Measurements from ENCODE around the gene KHDC1. TPM values are rescaled to one million over a fixed set of nuclear protein-coding genes. Genes with fewer than 3 reads are reported as not detected.
"Not testable (repeated sequence)": the region's sequence is repeated elsewhere in the genome, so short reads cannot be mapped to it uniquely, and the experiment has no call there.

The KHDC1 gene, protein sequence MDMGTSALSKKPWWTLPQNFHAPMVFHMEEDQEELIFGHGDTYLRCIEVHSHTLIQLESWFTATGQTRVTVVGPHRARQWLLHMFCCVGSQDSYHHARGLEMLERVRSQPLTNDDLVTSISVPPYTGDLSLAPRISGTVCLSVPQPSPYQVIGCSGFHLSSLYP
- total RNA-seq (2022), result 1.3 and 2.6 TPM in 2 replicates
- percentile 52 among the genes with signal in this experiment for Bru-seq, nascent RNA
- BruChase-seq, experiment 1, labeled RNA remaining after a 6-hour chase, result percentile 39 among the genes with signal in this experiment
- percentile 45 among the genes with signal in this experiment for BruChase-seq, experiment 2, labeled RNA remaining after a 2-hour chase
- long read RNA-seq, partial matches to known transcripts, result 0 of 3 reads
- long read RNA-seq, other reads (novel, unspliced or antisense), result 1 of 3 reads

GRCh38 chr6:73262671-73263569 is at the start of gene KHDC1:
Gene KHDC1, minus strand, starts transcription at chr6:73263196. Its CDS starts 20,679 bp downstream, at chr6:73242517.
- H3K9me3 Mint-ChIP-seq (ENCODE audit: unreplicated experiment), result no peaks in the 10 kb centered on the region
- peak within 1 kb of the TSS; percentile 74 for H3K4me3 Mint-ChIP-seq (ENCODE audit: unreplicated experiment)
- CTCF ChIA-PET, result interaction anchor here (0.7 to 1.5 kb wide), 4 partner anchors 8 to 348 kb away, joined by 3 to 6 read pairs (median 4); no protein-coding TSS in a partner anchor
- H3K27ac Mint-ChIP-seq (ENCODE audit: low read depth, unreplicated experiment), result peak within 1 kb of the TSS; percentile 78
- no peaks in the 10 kb centered on the region for H3K27me3 Mint-ChIP-seq (ENCODE audit: insufficient read depth, unreplicated experiment)
- peaks cover 16% of the 10 kb centered on the region for H3K4me1 Mint-ChIP-seq (ENCODE audit: insufficient read depth, unreplicated experiment)
- TF ChIP-seq, protein P1, sequence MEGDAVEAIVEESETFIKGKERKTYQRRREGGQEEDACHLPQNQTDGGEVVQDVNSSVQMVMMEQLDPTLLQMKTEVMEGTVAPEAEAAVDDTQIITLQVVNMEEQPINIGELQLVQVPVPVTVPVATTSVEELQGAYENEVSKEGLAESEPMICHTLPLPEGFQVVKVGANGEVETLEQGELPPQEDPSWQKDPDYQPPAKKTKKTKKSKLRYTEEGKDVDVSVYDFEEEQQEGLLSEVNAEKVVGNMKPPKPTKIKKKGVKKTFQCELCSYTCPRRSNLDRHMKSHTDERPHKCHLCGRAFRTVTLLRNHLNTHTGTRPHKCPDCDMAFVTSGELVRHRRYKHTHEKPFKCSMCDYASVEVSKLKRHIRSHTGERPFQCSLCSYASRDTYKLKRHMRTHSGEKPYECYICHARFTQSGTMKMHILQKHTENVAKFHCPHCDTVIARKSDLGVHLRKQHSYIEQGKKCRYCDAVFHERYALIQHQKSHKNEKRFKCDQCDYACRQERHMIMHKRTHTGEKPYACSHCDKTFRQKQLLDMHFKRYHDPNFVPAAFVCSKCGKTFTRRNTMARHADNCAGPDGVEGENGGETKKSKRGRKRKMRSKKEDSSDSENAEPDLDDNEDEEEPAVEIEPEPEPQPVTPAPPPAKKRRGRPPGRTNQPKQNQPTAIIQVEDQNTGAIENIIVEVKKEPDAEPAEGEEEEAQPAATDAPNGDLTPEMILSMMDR (IDR thresholded peaks at IDR 0.05; ENCODE audit: unreplicated experiment), result no peak
- BruUV-seq (replicated peaks), result no TSS peak
- POLR2A ChIA-PET, result interaction anchor here (0.5 to 1.2 kb wide), 2 partner anchors 27 to 1859 kb away, joined by 3 to 5 read pairs; no protein-coding TSS in a partner anchor
- intact Hi-C loops (cut with micrococcal nuclease), result no loop called here
- H3K36me3 Mint-ChIP-seq (ENCODE audit: insufficient read depth, unreplicated experiment), result no peaks in the 10 kb centered on the region
- peak; percentile 27 for DNase-seq (ENCODE audit: unreplicated experiment)

GRCh38 chr6:73310503-73310845 is 47.5 kb upstream of the KHDC1 start:
- CTCF ChIA-PET, result interaction anchor here (0.7 to 1.6 kb wide), 2 partner anchors 18 to 218 kb away, joined by 4 to 9 read pairs; no protein-coding TSS in a partner anchor
- peak overlapping the region; percentile 98 for H3K4me3 Mint-ChIP-seq (ENCODE audit: unreplicated experiment)
- intact Hi-C loops (cut with micrococcal nuclease), result loop anchor here (1.0 kb wide), 1 partner anchor 74 kb away; no protein-coding TSS in a partner anchor
- POLR2A ChIA-PET; DNase-seq (ENCODE audit: unreplicated experiment); H3K4me1 Mint-ChIP-seq (ENCODE audit: insufficient read depth, unreplicated experiment); H3K27me3 Mint-ChIP-seq (ENCODE audit: insufficient read depth, unreplicated experiment); H3K36me3 Mint-ChIP-seq (ENCODE audit: insufficient read depth, unreplicated experiment); H3K9me3 Mint-ChIP-seq (ENCODE audit: unreplicated experiment); BruUV-seq (replicated peaks): not testable (repeated sequence)
- H3K27ac Mint-ChIP-seq (ENCODE audit: low read depth, unreplicated experiment), result peak overlapping the region; percentile 92

DNA sequence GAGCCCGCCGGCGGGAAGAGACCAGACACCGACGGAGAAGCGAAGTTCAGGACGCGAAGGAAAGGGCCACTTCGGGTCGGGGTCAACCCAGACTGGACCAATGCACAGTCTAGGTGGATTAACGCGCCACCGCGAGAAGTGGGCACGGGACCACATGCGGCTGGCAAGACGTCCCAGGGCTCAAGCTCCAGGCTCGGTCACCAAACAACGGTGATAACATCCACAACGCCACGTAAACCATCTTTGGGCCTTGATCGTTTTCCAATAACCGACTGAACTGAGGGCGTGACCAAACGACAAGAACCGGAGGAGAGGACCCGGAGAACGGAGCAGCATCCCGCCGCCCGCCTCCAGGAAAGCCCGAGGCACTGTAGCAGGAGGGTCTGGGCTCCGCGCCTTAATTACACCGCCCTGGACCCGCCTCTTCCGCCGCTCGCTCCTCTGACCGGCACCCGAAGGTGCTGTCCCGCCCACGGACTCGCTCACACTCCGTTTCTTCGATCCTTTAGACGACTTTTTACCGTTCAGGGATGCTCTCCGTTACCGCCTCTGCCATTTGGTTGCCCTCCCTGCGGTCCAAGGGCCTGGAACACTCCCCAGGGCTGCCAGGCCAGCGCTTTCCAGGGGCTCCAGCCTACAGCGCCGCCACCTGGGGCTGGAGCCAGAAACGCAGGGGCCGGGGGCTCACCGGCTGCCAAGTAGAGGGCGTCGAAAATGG is 46.9 kb upstream of the KHDC1 start:
- intact Hi-C loops (cut with micrococcal nuclease), result loop anchor here (1.0 kb wide), 1 partner anchor 74 kb away; no protein-coding TSS in a partner anchor
- Mint-ChIP-seq H3K9me3 (ENCODE audit: unreplicated experiment) (no peaks in the 10 kb centered on the region), H3K4me3 (ENCODE audit: unreplicated experiment) (peak overlapping the region; percentile 98), H3K27me3 (ENCODE audit: insufficient read depth, unreplicated experiment) (no peaks in the 10 kb centered on the region), H3K4me1 (ENCODE audit: insufficient read depth, unreplicated experiment) (peaks cover 4% of the 10 kb centered on the region), H3K36me3 (ENCODE audit: insufficient read depth, unreplicated experiment) (peaks cover 5% of the 10 kb centered on the region), H3K27ac (ENCODE audit: low read depth, unreplicated experiment) (peak overlapping the region; percentile 92)
- ChIA-PET POLR2A (interaction anchor here (0.7 to 1.8 kb wide), 6 partner anchors 17 to 715 kb away, joined by 3 to 6 read pairs (median 4); partner anchors contain the start of gene SLC17A5), CTCF (interaction anchor here (0.6 to 1.9 kb wide), 14 partner anchors 14 to 878 kb away, joined by 3 to 11 read pairs (median 4); no protein-coding TSS in a partner anchor)
- BruUV-seq (replicated peaks), result TSS peak; percentile 38
- TF ChIP-seq, protein P1 (IDR thresholded peaks at IDR 0.05; ENCODE audit: unreplicated experiment), result peak; percentile 31
- peak; percentile 59 for DNase-seq (ENCODE audit: unreplicated experiment)

DNA sequence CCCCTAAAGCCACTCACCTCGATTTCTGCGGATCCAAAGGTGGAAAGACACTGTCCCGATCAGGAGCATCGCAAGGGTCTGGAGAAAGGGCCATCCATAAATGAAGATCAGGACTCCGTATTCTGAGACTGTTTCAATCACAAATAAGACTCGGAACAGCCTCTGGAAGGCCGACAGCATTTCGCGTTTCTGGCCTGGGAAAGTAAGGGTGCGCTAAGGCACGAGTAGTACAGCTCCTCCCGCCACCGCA is 46.5 kb upstream of the KHDC1 start:
- no peaks in the 10 kb centered on the region for H3K27me3 Mint-ChIP-seq (ENCODE audit: insufficient read depth, unreplicated experiment)
- H3K9me3 Mint-ChIP-seq (ENCODE audit: unreplicated experiment), result no peaks in the 10 kb centered on the region
- ChIA-PET POLR2A (interaction anchor here (0.7 to 1.8 kb wide), 9 partner anchors 17 to 714 kb away, joined by 3 to 6 read pairs (median 3); partner anchors contain the start of genes CGAS and SLC17A5), CTCF (interaction anchor here (0.5 to 1.9 kb wide), 15 partner anchors 14 to 925 kb away, joined by 3 to 11 read pairs (median 4); no protein-coding TSS in a partner anchor)
- TF ChIP-seq, protein P1 (IDR thresholded peaks at IDR 0.05; ENCODE audit: unreplicated experiment), result no peak
- intact Hi-C loops (cut with micrococcal nuclease), result no loop called here
- no peak for DNase-seq (ENCODE audit: unreplicated experiment)
- TSS peak; percentile 67 for BruUV-seq (replicated peaks)
- H3K4me3 Mint-ChIP-seq (ENCODE audit: unreplicated experiment), result peak overlapping the region; percentile 98
- peaks cover 5% of the 10 kb centered on the region for H3K36me3 Mint-ChIP-seq (ENCODE audit: insufficient read depth, unreplicated experiment)
- peaks cover 4% of the 10 kb centered on the region for H3K4me1 Mint-ChIP-seq (ENCODE audit: insufficient read depth, unreplicated experiment)
- H3K27ac Mint-ChIP-seq (ENCODE audit: low read depth, unreplicated experiment), result peak overlapping the region; percentile 92

Data from MCF 10A (cell line).